IMR-90 (cell line): Measurements from ENCODE around the gene EGF.

ENCODE experiments used
- BHLHE40 ChIP-seq: fragments of 150-350 bp; IDR thresholded peaks from 2 replicates; pipeline ENCODE4 v1.6.1; 2016; ENCODE audit warnings: mild to moderate bottlenecking, low read depth, low read length
- CEBPB ChIP-seq: IDR thresholded peaks from 2 replicates; pipeline ENCODE4 v1.6.1; 2012; ENCODE audit warnings: low read depth, low read length, improper control_type of control experiment
- CHD1 ChIP-seq: IDR thresholded peaks from 2 replicates; pipeline ENCODE4 v1.6.1; 2012; ENCODE audit warnings: low read depth, low read length, improper control_type of control experiment
- FOS ChIP-seq: fragments of 150-350 bp; IDR thresholded peaks from 2 replicates; pipeline ENCODE4 v1.6.1; 2016; ENCODE audit warnings: low read depth, low read length
- MAFK ChIP-seq: IDR thresholded peaks from 2 replicates; pipeline ENCODE4 v1.6.1; 2012; ENCODE audit warnings: low read depth, low read length, improper control_type of control experiment
- MXI1 ChIP-seq: IDR thresholded peaks from 2 replicates; pipeline ENCODE4 v1.6.1; 2012; ENCODE audit warnings: low read depth, mild to moderate bottlenecking, low read length, moderate library complexity, borderline replicate concordance
- POLR2A ChIP-seq: IDR thresholded peaks from 2 replicates; pipeline ENCODE4 v1.6.1; 2012; ENCODE audit warnings: mild to moderate bottlenecking, low read depth, low read length
- RAD21 ChIP-seq: IDR thresholded peaks from 2 replicates; pipeline ENCODE4 v1.6.1; 2012; ENCODE audit warnings: low read length, improper control_type of control experiment
- RCOR1 ChIP-seq: IDR thresholded peaks from 2 replicates; pipeline ENCODE4 v1.6.1; 2012; ENCODE audit warnings: mild to moderate bottlenecking, low read length, improper control_type of control experiment; ENCODE audit not compliant: insufficient replicate concordance
- RFX5 ChIP-seq: IDR thresholded peaks from 2 replicates; pipeline ENCODE4 v1.8.0; 2012; ENCODE audit warnings: low read depth, mild to moderate bottlenecking, low read length, moderate library complexity
- SMC3 ChIP-seq: fragments of 150-350 bp; IDR thresholded peaks from 2 replicates; pipeline ENCODE4 v1.6.1; 2016; ENCODE audit warnings: low read depth, mild to moderate bottlenecking, antibody characterized with exemption, low read length, moderate library complexity
- TF ChIP-seq, protein P1 (sequence below): conservative IDR thresholded peaks from 2 replicates; pipeline ENCODE4 v1.5.1; 2012; ENCODE audit warnings: mild to moderate bottlenecking, low read depth, low read length, improper control_type of control experiment
- TF ChIP-seq, protein P2 (sequence below): fragments of 150-350 bp; IDR thresholded peaks from 2 replicates; pipeline ENCODE4 v1.6.1; 2017; ENCODE audit warnings: mild to moderate bottlenecking, antibody characterized with exemption, low read length, low read depth
- TF ChIP-seq, protein P3 (sequence below): fragments of 150-350 bp; IDR thresholded peaks from 2 replicates; pipeline ENCODE4 v1.6.1; 2016; ENCODE audit warnings: low read depth, mild to moderate bottlenecking, low read length, moderate library complexity, borderline replicate concordance

DNA sequence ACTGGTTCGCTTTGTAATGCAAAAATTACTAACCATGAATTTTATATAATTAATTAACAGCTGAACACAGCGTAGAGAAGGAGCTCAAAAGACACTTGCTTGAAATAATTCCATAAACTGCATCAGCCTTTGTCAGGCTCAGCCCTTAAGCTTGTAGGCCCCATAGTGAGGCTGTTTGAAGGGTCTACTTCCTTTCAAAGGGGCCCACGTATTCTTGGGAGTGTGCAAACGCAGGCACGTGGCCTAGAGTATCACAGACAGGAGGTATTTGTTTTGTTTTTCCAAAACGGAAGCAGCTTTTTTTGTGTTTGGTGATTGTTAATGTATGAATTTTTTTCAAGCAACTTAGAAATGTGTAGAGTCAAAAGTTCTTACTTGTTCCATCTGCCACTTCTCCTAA is 25.6 kb upstream of the EGF start:
- TF ChIP-seq SMC3 (no peak), RAD21 (no peak), MXI1 (no peak), POLR2A (no peak), BHLHE40 (no peak), RCOR1 (no peak), CEBPB (no peak), MAFK (no peak), RFX5 (no peak), FOS (no peak), CHD1 (no peak)
- TF ChIP-seq, protein P1, sequence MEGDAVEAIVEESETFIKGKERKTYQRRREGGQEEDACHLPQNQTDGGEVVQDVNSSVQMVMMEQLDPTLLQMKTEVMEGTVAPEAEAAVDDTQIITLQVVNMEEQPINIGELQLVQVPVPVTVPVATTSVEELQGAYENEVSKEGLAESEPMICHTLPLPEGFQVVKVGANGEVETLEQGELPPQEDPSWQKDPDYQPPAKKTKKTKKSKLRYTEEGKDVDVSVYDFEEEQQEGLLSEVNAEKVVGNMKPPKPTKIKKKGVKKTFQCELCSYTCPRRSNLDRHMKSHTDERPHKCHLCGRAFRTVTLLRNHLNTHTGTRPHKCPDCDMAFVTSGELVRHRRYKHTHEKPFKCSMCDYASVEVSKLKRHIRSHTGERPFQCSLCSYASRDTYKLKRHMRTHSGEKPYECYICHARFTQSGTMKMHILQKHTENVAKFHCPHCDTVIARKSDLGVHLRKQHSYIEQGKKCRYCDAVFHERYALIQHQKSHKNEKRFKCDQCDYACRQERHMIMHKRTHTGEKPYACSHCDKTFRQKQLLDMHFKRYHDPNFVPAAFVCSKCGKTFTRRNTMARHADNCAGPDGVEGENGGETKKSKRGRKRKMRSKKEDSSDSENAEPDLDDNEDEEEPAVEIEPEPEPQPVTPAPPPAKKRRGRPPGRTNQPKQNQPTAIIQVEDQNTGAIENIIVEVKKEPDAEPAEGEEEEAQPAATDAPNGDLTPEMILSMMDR: no peak
- TF ChIP-seq, protein P2, sequence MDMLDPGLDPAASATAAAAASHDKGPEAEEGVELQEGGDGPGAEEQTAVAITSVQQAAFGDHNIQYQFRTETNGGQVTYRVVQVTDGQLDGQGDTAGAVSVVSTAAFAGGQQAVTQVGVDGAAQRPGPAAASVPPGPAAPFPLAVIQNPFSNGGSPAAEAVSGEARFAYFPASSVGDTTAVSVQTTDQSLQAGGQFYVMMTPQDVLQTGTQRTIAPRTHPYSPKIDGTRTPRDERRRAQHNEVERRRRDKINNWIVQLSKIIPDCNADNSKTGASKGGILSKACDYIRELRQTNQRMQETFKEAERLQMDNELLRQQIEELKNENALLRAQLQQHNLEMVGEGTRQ: no peak
- TF ChIP-seq, protein P3, sequence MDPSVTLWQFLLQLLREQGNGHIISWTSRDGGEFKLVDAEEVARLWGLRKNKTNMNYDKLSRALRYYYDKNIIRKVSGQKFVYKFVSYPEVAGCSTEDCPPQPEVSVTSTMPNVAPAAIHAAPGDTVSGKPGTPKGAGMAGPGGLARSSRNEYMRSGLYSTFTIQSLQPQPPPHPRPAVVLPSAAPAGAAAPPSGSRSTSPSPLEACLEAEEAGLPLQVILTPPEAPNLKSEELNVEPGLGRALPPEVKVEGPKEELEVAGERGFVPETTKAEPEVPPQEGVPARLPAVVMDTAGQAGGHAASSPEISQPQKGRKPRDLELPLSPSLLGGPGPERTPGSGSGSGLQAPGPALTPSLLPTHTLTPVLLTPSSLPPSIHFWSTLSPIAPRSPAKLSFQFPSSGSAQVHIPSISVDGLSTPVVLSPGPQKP: no peak
